ENCODE measurements around the gene EEFSEC.

The EEFSEC gene

DNA sequence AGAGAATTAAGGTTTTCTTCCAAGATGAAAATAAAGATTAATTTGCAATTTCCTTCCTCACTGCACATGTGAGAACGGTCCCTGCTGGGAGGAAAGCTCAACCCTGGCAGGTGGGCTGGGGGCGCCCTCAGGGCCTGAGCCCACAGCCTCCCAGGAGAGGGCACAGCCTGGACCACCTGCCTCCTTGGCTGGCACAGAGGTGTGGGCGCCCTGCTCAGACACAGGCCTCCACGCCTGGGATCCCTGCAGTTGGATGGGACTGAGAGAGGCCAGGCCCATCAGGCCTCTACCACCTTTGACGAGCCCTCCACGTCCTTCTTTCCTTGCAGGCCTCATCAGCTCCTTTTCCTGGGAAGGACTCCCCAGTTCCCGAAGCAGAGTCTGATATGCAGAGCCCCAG, 267.0 kb downstream of the EEFSEC start:
- no peak for DNase-seq

DNA sequence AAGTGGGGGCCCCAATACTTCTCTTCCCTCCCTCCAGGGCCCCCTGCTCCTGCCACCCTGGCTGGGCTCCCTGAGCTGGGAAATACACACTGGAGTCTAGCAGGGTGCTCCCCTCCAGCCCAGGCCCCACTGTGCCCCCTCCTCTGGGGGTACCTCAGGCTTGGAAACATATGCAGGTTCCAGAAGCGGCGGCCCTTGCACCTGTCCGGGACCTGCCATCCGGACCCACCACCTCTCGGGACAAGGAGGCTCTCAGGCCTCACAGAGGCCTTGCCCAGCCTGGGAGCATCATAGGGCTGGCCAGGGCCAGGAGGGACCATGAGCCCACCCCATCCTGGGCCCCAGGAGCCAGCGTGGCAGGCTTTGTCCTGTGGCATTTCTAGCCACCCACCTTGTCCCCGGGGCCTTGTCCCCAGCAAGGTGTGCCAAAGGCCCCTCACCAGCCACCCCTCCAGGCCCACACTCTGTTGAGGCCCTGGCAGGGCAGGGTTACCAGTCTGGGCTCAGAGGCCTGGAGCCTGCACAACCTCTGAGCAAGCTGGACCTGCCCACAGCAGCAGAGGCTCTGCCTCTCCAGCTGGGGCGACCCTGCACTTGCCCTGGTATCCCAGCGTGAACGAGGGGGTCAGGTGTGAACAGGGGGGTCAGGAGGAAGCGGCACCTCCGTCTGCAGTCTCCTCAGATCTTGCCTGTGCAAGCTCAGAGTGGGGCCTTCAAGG, 267.6 kb downstream of the EEFSEC start:
- no peak for DNase-seq

DNA sequence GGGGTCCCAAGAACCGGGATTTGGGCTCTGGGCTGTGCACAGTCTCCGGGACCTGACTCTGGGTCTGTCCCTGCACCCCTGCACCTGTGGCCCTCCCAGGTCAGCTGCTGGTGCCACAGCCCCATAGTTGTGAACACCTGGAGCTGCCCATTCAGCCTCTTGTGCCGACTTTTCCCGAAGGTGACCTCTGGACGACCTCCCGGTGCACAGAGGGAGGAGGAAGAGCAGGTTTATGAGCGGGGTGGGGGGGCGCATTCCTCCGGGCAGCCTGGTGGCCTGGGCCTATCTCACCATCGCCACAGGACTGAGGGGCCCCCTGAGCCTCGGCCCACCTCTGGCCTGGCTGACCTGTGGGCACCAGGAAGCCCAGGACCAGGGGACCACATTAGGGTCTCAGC, 268.2 kb downstream of the EEFSEC start:
- no peak for DNase-seq

DNA sequence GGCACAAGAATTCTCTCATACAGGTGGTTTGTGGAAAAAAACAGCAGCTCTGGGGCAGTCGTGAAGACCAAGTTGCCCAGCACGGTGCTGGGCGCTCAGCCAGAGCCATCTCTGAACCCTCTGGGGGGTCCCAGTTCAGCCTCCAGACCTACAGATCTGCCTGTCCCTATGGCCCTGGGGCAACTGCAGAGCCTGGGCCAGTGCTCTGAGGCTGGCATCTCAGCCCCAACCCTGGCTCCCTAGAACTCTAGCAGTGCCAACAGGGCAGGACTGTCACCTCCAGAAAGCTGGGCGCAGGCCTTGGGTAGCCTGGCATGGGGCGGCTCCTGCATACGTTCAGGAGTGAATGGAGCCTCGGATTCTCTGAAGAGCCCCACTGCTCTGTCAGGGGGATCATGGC, 268.7 kb downstream of the EEFSEC start:
- DNase-seq = no peak

DNA sequence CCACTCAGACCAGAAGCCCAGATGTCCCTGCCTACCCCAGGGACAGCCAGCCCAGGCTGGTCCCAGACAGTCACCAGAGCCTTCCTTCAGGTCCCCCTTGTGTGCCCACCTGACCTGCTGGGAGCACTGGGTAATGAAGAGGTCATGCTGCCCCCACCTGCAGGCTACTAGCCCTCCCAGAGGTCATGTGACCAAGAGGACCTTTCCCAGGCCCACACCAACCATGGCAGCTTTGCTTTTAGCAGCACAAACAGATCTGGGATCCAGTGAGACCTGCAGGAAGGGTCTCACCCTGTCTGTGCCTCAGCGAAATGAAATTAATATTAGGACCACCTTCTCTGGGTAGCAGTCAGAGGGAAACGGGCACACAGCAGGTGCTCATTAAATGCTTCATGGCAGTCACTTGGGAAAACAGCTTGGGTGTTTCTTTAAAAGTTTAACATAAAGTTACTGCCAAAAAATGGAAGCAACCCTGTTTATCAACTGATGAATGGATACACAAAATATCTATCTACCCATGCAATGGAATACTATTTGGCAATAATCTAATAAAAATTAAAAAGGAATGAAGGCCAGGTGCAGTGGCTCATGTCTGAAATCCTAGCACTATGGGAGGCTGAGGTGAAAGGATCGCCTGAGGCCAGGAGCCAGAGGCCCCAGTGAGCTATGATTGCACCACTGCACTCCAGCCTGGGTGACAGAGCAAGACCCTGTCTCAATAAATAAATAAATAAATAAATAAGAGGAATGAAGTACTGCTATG, 269.7 kb downstream of the EEFSEC start:
- DNase-seq = no peak

DNA sequence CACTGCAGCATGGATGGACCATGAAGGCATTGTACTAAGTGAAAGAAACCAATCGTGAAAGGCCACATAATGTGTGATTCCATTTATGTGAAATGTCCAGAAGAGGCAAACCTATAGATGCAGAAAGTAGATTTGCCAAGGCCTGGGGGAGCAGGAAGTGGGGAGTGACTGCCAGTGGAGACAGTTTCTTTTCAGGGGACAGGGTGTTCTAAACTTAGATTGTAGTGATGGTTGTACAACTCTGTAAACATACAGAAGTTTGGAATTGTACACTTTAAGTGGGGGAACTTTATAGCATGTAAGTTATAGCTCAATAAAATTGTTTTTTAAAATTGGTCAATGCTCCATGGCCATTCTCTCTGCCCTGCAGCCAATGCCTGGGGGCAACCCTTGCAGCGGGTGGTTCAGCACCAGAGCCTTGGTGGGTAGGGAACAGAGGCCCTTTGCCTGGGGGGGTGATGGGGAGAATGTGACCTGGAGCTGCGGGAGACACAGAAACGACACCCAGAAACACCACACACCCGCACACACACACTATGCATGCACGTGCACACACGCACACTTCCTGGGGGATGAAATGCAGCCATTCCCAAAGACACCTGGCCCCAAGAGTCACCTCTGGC, 270.4 kb downstream of the EEFSEC start:
- no peak for DNase-seq

DNA sequence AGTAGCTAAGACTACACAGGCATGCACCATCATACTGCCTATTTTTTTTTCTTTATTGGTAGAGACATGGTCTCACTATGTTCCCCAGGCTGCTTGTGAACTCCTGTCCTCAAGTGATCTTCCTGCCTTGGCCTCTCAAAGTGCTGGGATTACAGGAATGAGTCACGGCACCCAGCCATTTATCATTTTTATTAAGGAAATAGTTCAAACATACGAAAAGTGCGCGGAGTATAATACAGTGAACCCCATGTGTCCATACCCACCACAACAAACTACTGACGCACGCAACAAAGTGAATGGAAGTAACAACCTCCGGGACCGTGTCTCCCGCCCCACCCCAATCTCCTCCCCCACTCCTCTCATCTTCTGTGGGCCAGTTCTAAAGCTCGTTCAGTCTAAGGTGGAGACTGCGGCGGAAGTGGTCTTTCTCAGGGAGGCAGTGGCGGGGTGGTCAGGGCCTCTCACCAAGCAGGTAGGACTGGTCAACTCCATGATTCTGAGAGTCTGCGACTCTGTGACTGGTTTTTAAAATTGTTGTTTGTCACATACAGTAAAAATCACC, 271.3 kb downstream of the EEFSEC start:
- DNase-seq = no peak

DNA sequence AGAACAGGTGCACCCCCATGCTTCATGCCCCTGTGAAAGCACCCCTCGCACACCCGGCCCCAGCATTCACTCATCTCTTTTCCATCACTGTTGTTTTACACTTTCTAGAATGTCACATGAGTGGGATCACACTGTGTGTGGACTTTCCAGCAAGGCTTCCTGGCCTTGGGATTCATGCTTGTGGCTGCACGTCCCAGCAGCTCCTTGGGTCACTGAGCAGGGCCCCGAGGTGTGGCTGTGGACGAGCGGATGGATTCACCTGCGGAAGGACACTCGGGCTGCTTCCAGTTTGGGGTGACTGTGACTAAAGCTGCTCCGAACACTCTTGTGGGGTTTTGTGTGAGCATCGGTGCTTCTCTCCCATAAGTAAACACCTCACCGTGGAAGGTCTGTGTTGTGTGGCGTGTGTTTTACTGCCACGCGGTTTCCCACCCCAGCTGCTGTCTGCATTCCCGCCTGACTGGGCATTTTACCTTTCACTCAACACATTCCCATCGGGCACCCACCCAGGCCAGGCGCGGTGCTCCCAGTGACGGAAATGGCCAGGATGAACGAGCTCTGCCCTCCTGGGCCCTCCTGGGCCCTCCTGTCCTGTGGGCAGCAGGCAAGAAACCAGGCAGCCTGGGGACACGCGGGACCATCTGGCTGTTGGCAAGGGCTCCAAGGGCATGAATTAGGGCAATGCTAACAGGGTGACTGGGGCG, 272.0 kb downstream of the EEFSEC start:
- DNase-seq = no peak

DNA sequence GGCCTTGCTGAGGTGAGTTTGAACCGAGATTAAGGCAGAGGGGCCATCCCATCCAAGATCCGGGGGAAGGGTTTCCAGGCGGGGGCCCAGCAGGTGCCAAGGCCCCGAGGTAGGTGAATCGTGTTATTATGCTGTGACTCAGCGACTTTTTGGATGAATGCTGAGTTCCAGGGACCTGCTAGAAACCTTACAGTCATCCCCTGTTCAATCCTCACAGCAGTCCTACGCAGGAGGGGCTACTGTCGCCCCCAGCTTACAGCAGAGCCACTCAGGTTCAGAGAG, 272.5 kb downstream of the EEFSEC start:
- no peak for DNase-seq

DNA sequence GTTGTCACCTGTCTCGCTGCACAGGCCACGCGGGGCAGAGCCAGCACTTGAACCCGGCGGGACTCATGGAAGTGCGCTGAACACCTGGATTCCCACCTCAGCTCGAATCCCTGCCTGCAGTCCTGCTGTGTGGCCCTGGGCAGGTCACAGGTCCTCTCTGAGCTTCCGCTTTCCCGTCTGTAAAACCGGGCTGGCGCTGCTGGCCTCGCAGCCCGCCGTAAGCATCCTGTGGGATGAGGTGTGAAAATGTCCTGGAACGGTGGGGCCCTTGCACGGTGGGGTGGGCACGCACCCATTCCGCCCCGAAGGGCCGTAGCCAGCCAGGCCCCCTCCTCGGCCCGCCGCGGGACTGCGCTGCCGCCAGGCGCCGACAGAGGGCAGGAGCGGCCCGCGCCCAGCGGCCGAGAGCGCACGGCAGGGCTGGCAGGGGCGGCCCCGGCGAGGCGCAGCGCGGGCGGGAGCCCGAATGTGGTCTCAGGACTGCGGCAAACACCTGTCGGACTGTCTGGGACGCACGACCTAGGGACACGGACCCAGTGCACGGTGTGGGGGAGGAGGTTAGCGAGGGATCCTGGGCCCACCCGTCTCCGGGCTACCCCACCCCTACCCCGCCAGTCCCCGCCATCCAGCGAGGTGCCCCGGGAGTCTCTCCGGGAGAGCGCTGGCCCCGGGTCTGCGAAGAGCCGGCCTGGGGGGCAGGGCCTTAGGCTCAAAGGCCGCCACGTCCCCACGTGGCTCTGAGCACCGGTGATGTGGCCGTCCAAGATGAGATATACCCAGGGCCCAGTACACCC, 273.0 kb downstream of the EEFSEC start:
- no peak for DNase-seq

DNA sequence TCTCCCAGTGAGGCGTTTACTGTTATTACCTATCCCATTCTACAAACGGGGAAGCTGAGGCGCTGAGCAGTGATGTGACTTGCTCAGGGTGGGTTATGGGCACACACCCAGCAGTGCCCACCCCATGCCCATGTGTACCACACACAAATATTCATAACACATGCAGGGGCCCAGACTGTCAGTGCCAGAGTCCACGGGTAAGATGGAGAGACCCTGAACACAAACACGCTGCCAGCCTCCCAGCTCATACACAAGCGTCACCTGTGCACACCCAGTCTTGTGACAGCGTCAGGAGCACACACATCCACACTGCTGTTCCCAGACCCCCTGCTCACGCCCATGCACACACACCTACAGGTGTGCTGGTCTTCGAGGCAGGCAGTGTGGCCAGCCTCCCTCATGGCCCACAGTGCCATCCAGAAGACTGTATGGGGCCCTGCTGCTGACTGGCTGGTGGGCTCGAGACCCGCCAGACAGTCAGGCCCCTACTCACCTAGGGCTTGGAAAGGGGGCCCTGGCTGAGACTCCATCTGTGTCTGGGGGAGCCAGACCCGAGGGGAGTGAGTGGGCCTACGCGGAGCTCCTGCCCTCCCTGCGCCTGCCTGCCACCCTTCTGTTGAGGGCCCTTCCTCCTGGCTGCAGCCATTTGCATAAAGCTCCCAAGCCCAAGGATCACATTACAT, 274.0 kb downstream of the EEFSEC start:
- DNase-seq = no peak

DNA sequence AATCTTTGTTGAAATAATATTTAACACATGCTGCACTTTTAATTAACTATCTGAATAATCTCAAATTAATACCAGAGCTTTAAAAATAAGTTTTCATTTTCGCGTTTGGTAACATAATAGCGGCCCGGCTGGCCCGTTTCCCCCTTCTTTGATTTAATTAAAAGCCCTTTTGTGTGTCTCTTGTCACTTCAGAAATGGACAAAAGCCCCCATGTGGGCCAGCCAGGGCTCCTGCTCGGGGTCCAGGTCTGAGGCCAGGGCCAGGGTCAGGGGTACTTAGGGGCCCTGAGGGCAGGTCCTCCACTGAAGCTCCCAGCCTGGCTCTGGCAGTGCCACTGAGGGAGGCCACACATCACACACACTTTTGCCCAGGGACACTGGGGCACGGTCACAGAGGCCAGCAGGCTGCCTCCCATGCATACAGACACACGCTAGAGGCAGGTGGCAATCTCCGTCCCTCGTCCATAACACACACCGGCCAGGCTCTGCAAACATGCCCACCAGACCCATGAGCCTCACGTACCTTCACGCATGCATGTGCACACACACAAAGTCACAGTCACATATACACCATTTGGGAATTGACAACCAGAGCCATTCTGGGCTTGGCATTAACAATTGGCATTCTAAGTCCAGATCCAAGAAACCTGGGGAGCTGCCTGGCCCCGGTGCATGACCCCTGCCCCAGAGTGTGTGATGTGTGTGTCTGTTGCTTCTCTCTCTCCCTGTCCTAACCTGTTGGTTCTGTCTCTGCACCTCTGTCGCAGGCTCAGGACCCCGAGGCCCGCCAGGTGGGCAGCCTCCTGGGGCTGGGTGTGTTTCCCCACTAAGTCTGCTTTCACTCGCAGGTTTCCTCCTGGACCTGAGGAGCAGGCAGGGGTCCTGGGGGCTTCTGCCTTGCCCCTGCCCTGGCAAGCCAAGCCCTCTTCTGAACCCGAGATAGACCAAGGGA, 274.9 kb downstream of the EEFSEC start:
- no peak for DNase-seq

DNA sequence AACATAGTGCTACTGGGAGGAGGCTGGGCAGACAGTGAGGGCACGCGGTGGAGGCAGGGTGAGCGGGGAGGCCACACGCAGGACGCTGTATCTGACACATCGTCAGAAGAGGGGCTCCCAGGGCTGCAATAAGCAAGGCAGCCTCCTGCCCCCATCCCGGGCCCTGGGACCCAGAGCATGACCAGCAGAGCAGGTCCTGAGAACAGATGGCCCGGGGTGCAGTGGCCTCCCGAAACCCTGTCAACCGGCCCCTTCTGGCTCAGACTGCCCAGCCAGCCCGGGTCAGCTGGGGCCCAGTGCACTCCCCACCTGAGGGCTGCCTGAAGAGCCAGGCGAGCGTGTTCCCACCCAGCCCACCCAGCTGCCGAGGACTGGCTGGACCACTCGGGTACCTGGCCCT, 276.0 kb downstream of the EEFSEC start:
- DNase-seq = no peak

DNA sequence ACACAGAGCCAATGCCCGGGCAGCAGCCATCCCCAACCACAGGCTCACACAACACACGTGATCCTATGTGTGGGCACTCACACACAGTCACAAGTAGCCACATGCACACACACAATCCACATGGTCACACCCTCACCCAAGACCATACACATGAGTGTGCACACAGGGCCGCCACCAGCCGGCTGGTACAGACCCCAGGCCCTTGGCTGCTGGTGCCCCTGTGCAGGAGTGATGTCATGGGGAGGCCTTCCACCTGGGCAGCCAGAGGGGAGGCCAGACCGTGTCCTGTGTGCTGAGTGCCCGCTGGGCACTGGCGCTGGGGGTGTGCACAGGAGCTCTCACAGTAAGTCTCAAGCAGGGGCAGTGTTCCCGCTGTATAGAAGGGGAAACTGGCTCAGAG, 276.5 kb downstream of the EEFSEC start:
- DNase-seq = no peak

DNA sequence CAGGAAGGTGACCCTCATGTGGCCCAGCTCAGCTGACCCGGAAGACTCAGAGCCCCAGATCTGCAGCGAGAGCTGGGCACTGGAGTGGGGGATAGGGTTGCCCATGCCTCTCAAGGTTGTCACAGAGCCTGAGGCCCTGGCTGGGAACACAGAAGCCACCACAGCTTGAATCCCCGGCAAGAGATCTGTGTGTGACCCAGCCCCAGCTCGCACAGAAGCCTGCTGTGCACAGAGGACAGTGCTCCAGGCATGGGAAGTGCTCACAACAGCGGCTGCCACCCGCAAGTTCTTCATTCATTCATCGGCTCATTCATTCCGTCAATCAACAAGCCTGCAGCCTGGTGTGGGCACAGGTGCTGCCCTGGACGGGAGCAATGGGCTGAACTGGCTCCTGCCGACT, 277.0 kb downstream of the EEFSEC start:
- DNase-seq = no peak

DNA sequence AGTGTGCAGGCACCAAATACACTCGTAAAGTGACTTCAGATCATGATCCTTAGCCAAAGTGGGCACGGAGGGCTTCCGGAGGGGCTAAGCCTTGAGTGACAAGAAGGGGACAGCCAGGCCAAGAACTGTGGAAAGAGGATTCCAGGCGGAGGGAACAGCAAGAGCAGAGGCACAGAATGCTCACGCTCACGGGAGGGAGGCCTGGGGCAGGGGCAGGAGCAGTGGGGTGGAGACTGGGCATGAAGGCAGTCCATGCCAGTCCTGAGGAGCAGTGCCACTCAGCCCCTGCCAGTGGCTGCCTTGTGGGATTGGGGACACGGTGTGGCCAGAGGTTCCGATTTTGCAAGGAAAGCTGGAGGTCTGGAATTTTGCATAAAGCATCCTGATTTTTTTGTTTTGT, 277.4 kb downstream of the EEFSEC start:
- no peak for DNase-seq

DNA sequence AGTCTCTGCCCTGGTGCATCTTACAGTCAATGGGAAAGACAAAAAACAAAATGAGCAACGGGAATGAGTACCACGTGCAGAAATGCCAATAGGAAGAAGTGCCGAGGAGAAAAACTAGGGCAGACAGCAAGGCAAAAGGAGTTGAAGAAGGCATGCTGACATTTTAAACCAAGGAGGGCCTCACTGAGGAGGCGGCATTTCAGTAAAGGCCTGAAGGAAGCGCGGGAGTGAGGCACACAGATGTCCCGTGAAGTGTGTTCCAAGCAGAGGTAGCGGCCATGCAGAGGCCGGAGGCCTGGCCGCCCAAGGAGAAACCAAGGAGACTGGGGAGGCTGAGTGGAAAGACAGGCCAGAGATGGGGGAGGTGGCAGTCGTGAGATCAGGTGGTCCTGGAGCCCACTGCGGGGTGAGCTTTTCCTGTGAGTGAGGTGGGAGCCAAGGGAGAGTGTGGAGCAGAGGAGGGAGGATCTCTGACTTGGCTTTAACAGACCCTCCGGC, 278.6 kb downstream of the EEFSEC start:
- no peak for DNase-seq

DNA sequence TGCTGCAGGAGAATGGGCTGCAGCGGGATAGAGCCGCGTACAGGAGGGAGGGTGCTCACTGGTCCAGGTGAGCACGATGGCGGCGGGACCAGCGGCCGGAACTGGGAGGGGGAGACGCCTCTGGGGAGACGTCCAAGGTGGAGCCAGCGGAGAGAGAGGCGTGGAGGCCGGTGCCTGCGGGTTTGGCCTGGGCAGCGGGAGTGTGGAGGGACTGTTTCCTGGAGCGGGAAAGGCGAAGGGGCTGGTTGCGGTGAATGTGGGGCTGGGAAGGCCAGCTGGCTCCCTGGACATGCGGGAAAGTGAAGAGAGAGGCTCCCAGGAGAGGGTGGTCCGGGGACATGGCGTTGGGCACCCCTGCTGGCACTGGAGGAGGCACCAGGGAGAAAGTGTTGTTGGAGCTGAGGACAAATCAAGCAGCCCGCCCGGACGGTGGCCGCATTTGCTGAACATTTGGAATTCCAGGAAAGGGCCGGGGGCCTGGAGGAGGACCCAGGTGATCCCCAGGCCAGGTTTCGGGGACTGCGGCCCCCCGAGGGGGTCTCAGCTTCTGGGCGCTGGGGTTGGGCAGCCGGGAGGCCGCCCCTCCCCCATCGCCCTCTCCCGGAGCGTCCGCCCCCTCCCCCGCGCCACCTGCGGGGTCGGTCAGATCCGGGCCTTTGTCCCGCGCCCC, 279.2 kb downstream of the EEFSEC start:
- no peak for DNase-seq

DNA sequence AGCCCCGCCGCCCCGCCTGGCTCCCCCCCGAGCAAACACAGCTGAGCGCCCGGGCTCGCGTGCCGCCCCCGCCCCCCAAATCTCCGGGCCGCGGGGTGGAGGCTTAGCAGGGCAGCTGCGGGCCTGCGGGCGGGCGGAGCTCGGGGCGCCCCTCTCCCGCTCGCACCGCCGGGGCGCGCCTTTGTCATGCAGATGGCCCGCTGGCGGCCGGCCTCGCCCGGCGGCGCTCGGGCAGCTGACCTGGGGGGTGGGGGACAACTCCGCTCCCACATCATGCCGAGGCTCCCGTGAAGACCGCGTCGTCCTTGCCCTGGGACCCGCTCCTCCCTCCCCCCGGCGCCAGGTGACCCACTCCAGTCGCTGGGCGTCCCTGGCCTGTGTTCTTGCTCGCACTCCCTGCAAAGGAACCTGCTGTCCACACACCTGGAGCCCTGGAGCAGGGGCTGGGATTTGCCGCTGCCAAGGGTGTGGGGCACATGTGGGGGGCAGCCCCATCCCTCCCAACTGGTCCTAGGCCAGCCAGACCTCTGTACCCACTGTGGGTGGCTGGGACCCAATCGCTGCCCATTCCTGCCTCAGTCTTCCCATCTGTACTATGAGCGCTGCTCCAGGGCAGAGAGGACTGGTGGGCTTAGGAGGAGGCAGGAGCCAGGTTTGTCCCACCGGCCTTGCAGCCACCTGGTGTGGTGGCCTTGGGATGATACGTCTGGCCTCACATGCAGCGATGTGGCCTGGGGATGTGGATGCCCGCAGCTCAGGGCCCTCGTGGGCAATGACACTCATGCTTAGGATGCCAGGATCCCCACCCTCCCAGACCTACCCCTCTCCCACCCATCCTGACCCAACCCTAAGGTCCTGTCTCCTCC, 279.9 kb downstream of the EEFSEC start:
- no peak for DNase-seq

Measured in MV-4-11 (cell line).